ENCODE measurements around the gene UBE3A. TPM values are rescaled to one million over a fixed set of nuclear protein-coding genes. Genes with fewer than 3 reads are reported as not detected.

Gene UBE3A
- total and polyA plus RNA-seq, 2 donors (not counting 1 experiment from before 2014, with no cell fraction given), result 13.4 to 135 TPM

GRCh38 chr15:25392806-25393205 is 46.0 kb downstream of the UBE3A start:
- Mint-ChIP-seq H3K27me3 (no peaks in the 10 kb centered on the region), H3K27ac (no peak overlapping the region), H3K9me3 (ENCODE audit: insufficient read depth) (no peaks in the 10 kb centered on the region), H3K4me1 (peaks cover 10% of the 10 kb centered on the region), H3K4me3 (no peak overlapping the region)
- Histone ChIP-seq H3K4me2 (replicated peaks; ENCODE audit: low read depth, low read length, poor library complexity, severe bottlenecking) (no peak overlapping the region), H3K27ac (ENCODE audit: low read length in 2 of 2) (no peak overlapping the region), H3K9me3 (ENCODE audit: control extremely low read depth in 1 of 3, control insufficient read depth in 2 of 3, insufficient read depth in 1 of 3, low read length in 2 of 3) (no peaks in the 10 kb centered on the region), H3K27me3 (replicated peaks in 1 of 4; ENCODE audit: control extremely low read depth in 1 of 4, control insufficient read depth in 3 of 4, insufficient read depth in 4 of 4, low read length in 3 of 4) (no peaks in the 10 kb centered on the region), H3K36me3 (replicated peaks in 1 of 2; ENCODE audit: control extremely low read depth in 1 of 2, control insufficient read depth in 1 of 2, extremely low read depth in 1 of 2, insufficient read depth in 2 of 2, low read length in 1 of 2) (peaks cover 8 to 14% of the 10 kb centered on the region in 2 experiments), H4K20me1 (ENCODE audit: control insufficient read depth, insufficient read depth, low read length, poor library complexity, severe bottlenecking) (peaks cover 30% of the 10 kb centered on the region), H2AFZ (ENCODE audit: insufficient read depth, low read depth, low read length, poor library complexity, severe bottlenecking) (no peak overlapping the region), H3K9ac (ENCODE audit: low read length) (no peak overlapping the region), H3K4me1 (ENCODE audit: control insufficient read depth in 2 of 2, insufficient read depth in 2 of 2, low read length in 2 of 2) (no peaks in the 10 kb centered on the region), H3K4me3 (ENCODE audit: control extremely low read depth in 1 of 5, extremely low read depth in 1 of 5, insufficient read depth in 1 of 5, low read depth in 2 of 5, low read length in 4 of 5) (no peak overlapping the region), H3K79me2 (ENCODE audit: control insufficient read depth, insufficient read depth, low read length) (peaks cover 69% of the 10 kb centered on the region)
- ATAC-seq (ENCODE audit: low read depth) (no peak), DNase-seq (no peak)
- POLR2A ChIA-PET, result no interaction called here
- no CpG with 5 or more reads among the region's 3 CpGs for WGBS (ENCODE audit: insufficient coverage)
- CTCF ChIA-PET, result no interaction called here
- TF ChIP-seq CTCF (IDR thresholded peaks at IDR 0.05), result no peak
- TF ChIP-seq EZH2 (IDR thresholded peaks at IDR 0.05; ENCODE audit: borderline replicate concordance, insufficient read depth, low read depth, low read length, poor library complexity, severe bottlenecking), result no peak
- intact Hi-C loops (cut with micrococcal nuclease), result loop anchor here (10.0 kb wide), 1 partner anchor 48 kb away; no protein-coding TSS in a partner anchor

GRCh38 chr15:25391971-25392721 is 46.7 kb downstream of the UBE3A start:
- H3K9me3 ChIP-seq (ENCODE audit: control extremely low read depth in 1 of 3, control insufficient read depth in 2 of 3, insufficient read depth in 1 of 3, low read length in 2 of 3), result peaks cover 0 to 2% (median 0%) of the 10 kb centered on the region in 3 donors
- Mint-ChIP-seq H3K27ac (no peak overlapping the region), H3K9me3 (ENCODE audit: insufficient read depth) (no peaks in the 10 kb centered on the region), H3K4me3 (no peak overlapping the region), H3K27me3 (no peaks in the 10 kb centered on the region), H3K4me1 (peaks cover 5% of the 10 kb centered on the region)
- H3K79me2 ChIP-seq (ENCODE audit: control insufficient read depth, insufficient read depth, low read length), result peaks cover 64% of the 10 kb centered on the region
- 90% methylated on average over 1 of the region's 4 CpGs for WGBS (ENCODE audit: insufficient coverage)
- peaks cover 8 to 14% of the 10 kb centered on the region in 2 experiments for H3K36me3 ChIP-seq (replicated peaks in 1 of 2; ENCODE audit: control extremely low read depth in 1 of 2, control insufficient read depth in 1 of 2, extremely low read depth in 1 of 2, insufficient read depth in 2 of 2, low read length in 1 of 2)
- ChIA-PET CTCF (no interaction called here), POLR2A (no interaction called here)
- TF ChIP-seq CTCF (IDR thresholded peaks at IDR 0.05) (no peak), EZH2 (IDR thresholded peaks at IDR 0.05; ENCODE audit: borderline replicate concordance, insufficient read depth, low read depth, low read length, poor library complexity, severe bottlenecking) (no peak)
- H2AFZ ChIP-seq (ENCODE audit: insufficient read depth, low read depth, low read length, poor library complexity, severe bottlenecking), result no peak overlapping the region
- H3K9ac ChIP-seq (ENCODE audit: low read length), result no peak overlapping the region
- H3K4me2 ChIP-seq (replicated peaks; ENCODE audit: low read depth, low read length, poor library complexity, severe bottlenecking), result no peak overlapping the region
- intact Hi-C loops (cut with micrococcal nuclease), result loop anchor here (10.0 kb wide), 1 partner anchor 47 kb away; no protein-coding TSS in a partner anchor
- ATAC-seq (ENCODE audit: low read depth) (no peak), DNase-seq (no peak)
- H3K4me1 ChIP-seq (ENCODE audit: control insufficient read depth in 2 of 2, insufficient read depth in 2 of 2, low read length in 2 of 2), result no peaks in the 10 kb centered on the region
- no peak overlapping the region for H3K27ac ChIP-seq (ENCODE audit: low read length in 2 of 2)
- peaks cover 23% of the 10 kb centered on the region for H4K20me1 ChIP-seq (ENCODE audit: control insufficient read depth, insufficient read depth, low read length, poor library complexity, severe bottlenecking)
- no peak overlapping the region for H3K4me3 ChIP-seq (ENCODE audit: control extremely low read depth in 1 of 5, extremely low read depth in 1 of 5, insufficient read depth in 1 of 5, low read depth in 2 of 5, low read length in 4 of 5)
- no peaks in the 10 kb centered on the region for H3K27me3 ChIP-seq (replicated peaks in 1 of 4; ENCODE audit: control extremely low read depth in 1 of 4, control insufficient read depth in 3 of 4, insufficient read depth in 4 of 4, low read length in 3 of 4)
